BLaER1 (cell line): ENCODE results near the gene GDF15.
"Not testable (repeated sequence)": the region's sequence is repeated elsewhere in the genome, so short reads cannot be mapped to it uniquely, and the experiment has no call there.

Experiments
- H3K27ac ChIP-seq: shearing (Covaris generic); formaldehyde crosslinking; 2 replicates; pipeline ENCODE4 v1.8.1; 2022
- H3K27me3 ChIP-seq: shearing (Covaris generic); formaldehyde crosslinking; 2 replicates; pipeline ENCODE4 v1.8.1; 2022
- H3K36me3 ChIP-seq: shearing (Covaris generic); formaldehyde crosslinking; 2 replicates; pipeline ENCODE4 v1.8.1; 2022
- H3K4me1 ChIP-seq: shearing (Covaris generic); formaldehyde crosslinking; 2 replicates; pipeline ENCODE4 v1.8.1; 2022
- H3K4me2 ChIP-seq: shearing (Covaris generic); formaldehyde crosslinking; 2 replicates; pipeline ENCODE4 v1.8.1; 2022
- H3K4me3 ChIP-seq: shearing (Covaris generic); formaldehyde crosslinking; 2 replicates; pipeline ENCODE4 v1.8.1; 2022
- H3K9ac ChIP-seq: shearing (Covaris generic); formaldehyde crosslinking; 2 replicates; pipeline ENCODE4 v1.8.1; 2022
- H3K9me3 ChIP-seq: shearing (Covaris generic); formaldehyde crosslinking; 2 replicates; pipeline ENCODE4 v1.8.1; 2022
- H4K20me1 ChIP-seq: shearing (Covaris generic); formaldehyde crosslinking; 2 replicates; pipeline ENCODE4 v1.8.1; 2022
- Cebpa-rat ChIP-seq: shearing (Covaris generic); IDR thresholded peaks from 2 replicates; pipeline ENCODE4 v1.8.1; 2022

Gene GDF15

GRCh38 chr19:18379803-18380747, 5.9 kb upstream of the GDF15 start:
- Histone ChIP-seq H3K9me3 (no peaks in the 10 kb centered on the region), H3K4me1 (peaks cover 35% of the 10 kb centered on the region), H3K4me2 (no peak overlapping the region), H3K27me3 (no peaks in the 10 kb centered on the region), H3K9ac (no peak overlapping the region), H3K4me3 (no peak overlapping the region), H3K27ac (0 out of 2 replicates have a peak overlapping the region, but pooled peaks have one; percentile 9), H3K36me3 (no peaks in the 10 kb centered on the region), H4K20me1 (no peaks in the 10 kb centered on the region)
- no peak for TF ChIP-seq Cebpa-rat

- Histone ChIP-seq H3K27ac (no peak overlapping the region), H3K4me2 (no peak overlapping the region), H3K4me1 (peaks cover 27% of the 10 kb centered on the region)
Measured at GRCh38 chr19:18380843-18381242, 5.1 kb upstream of the GDF15 start.

GRCh38 chr19:18383622-18384021, 2.3 kb upstream of the GDF15 start:
- H3K4me1 ChIP-seq, result peaks cover 34% of the 10 kb centered on the region
- H4K20me1 ChIP-seq, H3K9me3 ChIP-seq, H3K36me3 ChIP-seq, H3K9ac ChIP-seq, H3K4me2 ChIP-seq, H3K4me3 ChIP-seq, H3K27ac ChIP-seq: not testable (repeated sequence)
- H3K27me3 ChIP-seq, result peaks cover 17% of the 10 kb centered on the region; the same call in 1 of the 2 replicates

More at GRCh38 chr19:18380843-18381242, 5.1 kb upstream of the GDF15 start:
- Histone ChIP-seq H4K20me1 (no peaks in the 10 kb centered on the region), H3K4me3 (no peak overlapping the region), H3K36me3 (no peaks in the 10 kb centered on the region), H3K27me3 (no peaks in the 10 kb centered on the region), H3K9ac (no peak overlapping the region), H3K9me3 (no peaks in the 10 kb centered on the region)
- TF ChIP-seq Cebpa-rat, result no peak

GRCh38 chr19:18384775-18385174, 1.2 kb upstream of the GDF15 start:
- no peak overlapping the region for H3K4me3 ChIP-seq
- H3K9me3 ChIP-seq, result no peaks in the 10 kb centered on the region
- TF ChIP-seq Cebpa-rat, result no peak
- peaks cover 41% of the 10 kb centered on the region for H3K4me1 ChIP-seq
- no peak overlapping the region for H3K9ac ChIP-seq
- no peaks in the 10 kb centered on the region for H4K20me1 ChIP-seq
- peaks cover 24% of the 10 kb centered on the region; the same call in 1 of the 2 replicates for H3K27me3 ChIP-seq
- no peaks in the 10 kb centered on the region for H3K36me3 ChIP-seq
- H3K4me2 ChIP-seq, result no peak overlapping the region
- H3K27ac ChIP-seq, result no peak overlapping the region

GRCh38 chr19:18385359-18385674, 641 bp upstream of the GDF15 start:
- Histone ChIP-seq H3K36me3 (no peaks in the 10 kb centered on the region), H3K27me3 (peaks cover 29% of the 10 kb centered on the region; the same call in 1 of the 2 replicates), H3K4me1 (peaks cover 41% of the 10 kb centered on the region), H4K20me1 (no peaks in the 10 kb centered on the region), H3K4me2 (0 out of 2 replicates have a peak overlapping the region, but pooled peaks have one; percentile 7), H3K9me3 (no peaks in the 10 kb centered on the region), H3K4me3 (no peak overlapping the region), H3K27ac (no peak overlapping the region), H3K9ac (no peak overlapping the region)
- TF ChIP-seq Cebpa-rat, result no peak

GRCh38 chr19:18386543-18387271, 749 bp downstream of the GDF15 start:
- no peak overlapping the region for H3K27ac ChIP-seq
- peaks cover 41% of the 10 kb centered on the region for H3K4me1 ChIP-seq
- no peak overlapping the region for H3K4me3 ChIP-seq

GRCh38 chr19:18388100-18388959, 2.4 kb downstream of the GDF15 start:
- Histone ChIP-seq H3K36me3 (no peaks in the 10 kb centered on the region), H3K4me2 (peak overlapping the region; percentile 78), H3K4me3 (peak overlapping the region; percentile 53), H3K4me1 (peaks cover 37% of the 10 kb centered on the region), H3K9ac (no peak overlapping the region), H3K27me3 (peaks cover 43% of the 10 kb centered on the region; the same call in 1 of the 2 replicates), H4K20me1 (no peaks in the 10 kb centered on the region), H3K9me3 (no peaks in the 10 kb centered on the region), H3K27ac (no peak overlapping the region)
- no peak for TF ChIP-seq Cebpa-rat

More at GRCh38 chr19:18386543-18387271, 749 bp downstream of the GDF15 start:
- Histone ChIP-seq H3K27me3 (peaks cover 32% of the 10 kb centered on the region; the same call in 1 of the 2 replicates), H3K36me3 (no peaks in the 10 kb centered on the region), H3K9ac (no peak overlapping the region), H3K4me2 (peak overlapping the region; percentile 78), H4K20me1 (no peaks in the 10 kb centered on the region), H3K9me3 (no peaks in the 10 kb centered on the region)
- no peak for TF ChIP-seq Cebpa-rat

GRCh38 chr19:18388960-18389725, 3.2 kb downstream of the GDF15 start:
- Histone ChIP-seq H3K9me3 (no peaks in the 10 kb centered on the region), H3K4me3 (peak overlapping the region; percentile 53; the same call in 1 of the 2 replicates), H3K27me3 (peaks cover 43% of the 10 kb centered on the region; the same call in 1 of the 2 replicates), H4K20me1 (no peaks in the 10 kb centered on the region), H3K36me3 (no peaks in the 10 kb centered on the region), H3K9ac (no peak overlapping the region), H3K4me1 (peaks cover 37% of the 10 kb centered on the region), H3K27ac (no peak overlapping the region), H3K4me2 (peak overlapping the region; percentile 78)
- no peak for TF ChIP-seq Cebpa-rat

- Histone ChIP-seq H3K9me3 (no peaks in the 10 kb centered on the region), H3K9ac (no peak overlapping the region), H3K36me3 (no peaks in the 10 kb centered on the region), H3K4me1 (peaks cover 37% of the 10 kb centered on the region), H3K4me2 (no peak overlapping the region), H3K4me3 (no peak overlapping the region), H4K20me1 (no peaks in the 10 kb centered on the region), H3K27me3 (peaks cover 43% of the 10 kb centered on the region; the same call in 1 of the 2 replicates), H3K27ac (no peak overlapping the region)
- TF ChIP-seq Cebpa-rat, result no peak
Measured at GRCh38 chr19:18389726-18390064, 3.7 kb downstream of the GDF15 start.
